ENCODE results near the gene CGRRF1.

Gene CGRRF1

DNA sequence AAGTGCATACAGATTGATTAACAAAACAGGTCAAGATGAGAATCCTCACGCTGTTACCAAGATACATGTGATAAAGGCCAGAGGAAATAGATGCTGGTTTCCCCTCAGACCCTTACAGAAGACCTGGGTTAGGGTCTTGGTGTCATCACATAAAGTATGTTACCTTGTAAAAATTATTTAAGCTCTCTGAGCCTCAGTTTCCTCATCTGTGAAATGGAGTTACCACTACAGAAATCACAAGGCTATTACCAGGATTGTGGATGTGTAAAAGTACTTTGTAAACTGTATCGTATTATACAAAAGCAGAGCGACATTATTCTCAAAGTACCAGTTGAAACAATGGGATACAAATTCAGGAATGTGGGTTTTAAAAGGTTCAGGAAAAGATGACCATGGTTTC is 71.2 kb downstream of the CGRRF1 start:
- no peak for DNase-seq

DNA sequence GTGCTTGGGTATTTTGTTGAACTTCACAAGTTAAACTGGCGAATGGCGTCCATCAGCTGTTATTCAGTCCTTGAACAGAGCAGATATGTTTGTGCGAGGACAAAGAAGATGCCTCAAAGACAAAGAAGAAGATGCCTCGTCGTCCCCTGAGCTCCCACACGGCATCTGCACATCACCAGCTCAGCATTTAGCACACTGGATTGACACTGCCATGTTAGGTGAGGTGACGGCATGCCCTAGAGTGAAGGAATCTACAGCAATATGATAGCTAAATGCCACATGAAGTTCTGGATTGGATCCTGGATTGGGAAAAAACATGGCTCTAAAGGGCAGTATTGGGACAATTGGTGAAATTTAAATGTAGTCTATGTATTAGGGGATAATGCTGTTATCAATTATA is 72.6 kb downstream of the CGRRF1 start:
- DNase-seq = no peak

DNA sequence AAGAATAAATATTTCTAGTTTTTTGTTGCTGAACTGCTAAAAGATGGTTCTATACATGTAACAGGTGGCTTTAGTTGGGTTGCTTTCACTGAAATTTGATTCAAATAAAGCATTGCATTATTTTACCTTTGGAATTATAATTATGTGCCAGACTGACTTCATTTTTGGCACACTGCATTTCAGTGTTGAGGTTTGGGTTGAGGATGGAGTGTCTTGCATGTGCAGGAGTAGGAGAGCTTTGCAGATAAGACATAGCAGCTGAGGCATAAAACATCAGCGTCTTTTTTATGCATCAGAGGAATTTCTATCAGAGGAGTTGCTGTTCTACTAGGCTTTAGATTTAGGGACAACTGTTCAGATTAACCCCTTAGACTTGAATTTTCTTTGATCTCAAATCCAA is 74.4 kb downstream of the CGRRF1 start:
- no peak for DNase-seq

DNA sequence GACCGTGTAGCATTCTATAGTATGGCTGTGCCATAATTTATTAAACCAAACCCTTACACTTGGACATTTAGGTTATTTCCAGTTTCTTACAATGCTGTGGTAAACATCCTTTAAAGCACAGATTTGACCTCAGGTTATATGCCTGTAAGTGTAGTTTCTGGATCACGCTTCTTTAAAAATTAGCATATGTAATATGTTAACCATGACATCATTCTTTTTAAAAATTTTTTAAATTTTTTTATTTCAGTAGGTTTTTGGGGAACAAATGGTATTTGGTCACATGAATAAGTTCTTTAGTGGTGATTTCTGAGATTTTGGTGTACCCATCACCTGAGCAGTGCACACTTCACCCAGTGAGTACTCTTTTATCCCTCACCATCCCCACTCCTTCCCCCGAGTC is 75.5 kb downstream of the CGRRF1 start:
- DNase-seq = no peak

Measured in stimulated activated CD4-positive, alpha-beta T cell treated with anti-CD3 and anti-CD28 coated beads, Interleukin-4, amount 100 ng/mL, for 24 hours (primary cell).